ENCODE results near the gene S100A5. TPM values are rescaled to one million over a fixed set of nuclear protein-coding genes. Genes with fewer than 3 reads are reported as not detected.
"Not testable (repeated sequence)": the region's sequence is repeated elsewhere in the genome, so short reads cannot be mapped to it uniquely, and the experiment has no call there.

Gene S100A5
- total RNA-seq, 1 experiment from 2014 or later, result not detected

DNA sequence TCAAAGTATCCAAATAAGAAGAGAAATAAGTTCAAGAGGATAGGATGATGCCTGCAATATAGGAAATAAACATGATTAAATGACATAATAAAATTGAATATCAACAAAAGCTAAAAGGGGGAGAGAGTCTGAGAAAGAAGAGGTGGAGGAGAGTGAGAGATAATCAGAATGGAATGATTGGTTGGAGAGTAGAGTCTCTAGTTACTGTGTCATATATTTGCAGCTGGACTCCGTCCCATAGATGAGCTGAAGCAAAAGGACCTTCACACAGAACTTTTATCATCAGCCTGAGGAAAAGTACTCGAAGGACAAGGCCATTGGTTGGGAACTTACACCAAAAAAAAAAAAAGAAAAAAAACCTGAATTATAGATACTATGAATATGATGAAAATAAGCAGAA lies 47.7 kb upstream of the S100A5 start:
- no peak for DNase-seq
- Mint-ChIP-seq H3K27me3 (ENCODE audit: low read depth) (no peaks in the 10 kb centered on the region; the same call in 1 of the 2 replicates), H3K36me3 (ENCODE audit: insufficient read depth in 1 of 3, low read depth in 3 of 3) (no peaks in the 10 kb centered on the region), H3K9me3 (no peaks in the 10 kb centered on the region), H3K4me1 (peaks cover 9 to 16% of the 10 kb centered on the region in 2 experiments; a peak in 3 of 4 replicates), H3K27ac (no peak overlapping the region), H3K4me3 (no peak overlapping the region)
- Histone ChIP-seq H3K27ac (ENCODE audit: insufficient read length, low read depth, low read length) (no peak overlapping the region), H3K79me2 (ENCODE audit: insufficient read depth, low read length) (no peaks in the 10 kb centered on the region), H3K79me1 (ENCODE audit: insufficient read depth, low read depth, low read length, poor library complexity, severe bottlenecking) (no peaks in the 10 kb centered on the region), H3K18ac (ENCODE audit: insufficient read length, low read depth, low read length) (no peak overlapping the region), H4K5ac (ENCODE audit: insufficient read length, low read depth, low read length) (no peak overlapping the region), H2BK20ac (ENCODE audit: low read depth, low read length, poor library complexity, severe bottlenecking) (no peak overlapping the region), H2BK5ac (ENCODE audit: insufficient read length, low read length) (no peak overlapping the region), H3K9ac (ENCODE audit: extremely low read depth, insufficient read length, low read length) (no peak overlapping the region), H3K14ac (ENCODE audit: insufficient read depth, low read length) (no peak overlapping the region), H3K27me3 (ENCODE audit: insufficient read depth, low read length) (no peaks in the 10 kb centered on the region), H3K4me1 (ENCODE audit: insufficient read depth, low read length) (no peaks in the 10 kb centered on the region; the same call in 1 of the 2 replicates), H3K23ac (ENCODE audit: insufficient read length, low read depth, low read length) (no peak overlapping the region), H4K8ac (replicated peaks; ENCODE audit: insufficient read length, low read depth, low read length) (no peak overlapping the region), H3K4me2 (ENCODE audit: insufficient read depth, insufficient read length, low read length) (no peak overlapping the region), H2BK12ac (ENCODE audit: insufficient read length, low read depth, low read length) (no peak overlapping the region), H3K4ac (ENCODE audit: low read depth, low read length) (no peak overlapping the region), H3K9me3 (ENCODE audit: control insufficient read depth, low read depth, low read length) (no peaks in the 10 kb centered on the region), H4K91ac (ENCODE audit: insufficient read length, low read depth, low read length) (no peak overlapping the region), H2BK120ac (ENCODE audit: low read depth, low read length, poor library complexity, severe bottlenecking) (no peak overlapping the region), H2BK15ac (ENCODE audit: low read depth, low read length) (no peak overlapping the region), H2AK5ac (ENCODE audit: insufficient read length, low read length) (no peak overlapping the region), H4K20me1 (ENCODE audit: control insufficient read depth, insufficient read depth, insufficient read length) (no peaks in the 10 kb centered on the region), H3K23me2 (ENCODE audit: insufficient read length, low read depth, low read length, poor library complexity, severe bottlenecking) (no peaks in the 10 kb centered on the region), H3K56ac (ENCODE audit: insufficient read length, low read depth, low read length) (no peak overlapping the region), H2AFZ (ENCODE audit: low read length) (no peak overlapping the region), H3T11ph (ENCODE audit: low read length) (no peak overlapping the region)
- no CpG with 5 or more reads among the region's 2 CpGs for WGBS (ENCODE audit: extremely low coverage, insufficient read length, low lambda C conversion rate)
- TF ChIP-seq, protein P1, sequence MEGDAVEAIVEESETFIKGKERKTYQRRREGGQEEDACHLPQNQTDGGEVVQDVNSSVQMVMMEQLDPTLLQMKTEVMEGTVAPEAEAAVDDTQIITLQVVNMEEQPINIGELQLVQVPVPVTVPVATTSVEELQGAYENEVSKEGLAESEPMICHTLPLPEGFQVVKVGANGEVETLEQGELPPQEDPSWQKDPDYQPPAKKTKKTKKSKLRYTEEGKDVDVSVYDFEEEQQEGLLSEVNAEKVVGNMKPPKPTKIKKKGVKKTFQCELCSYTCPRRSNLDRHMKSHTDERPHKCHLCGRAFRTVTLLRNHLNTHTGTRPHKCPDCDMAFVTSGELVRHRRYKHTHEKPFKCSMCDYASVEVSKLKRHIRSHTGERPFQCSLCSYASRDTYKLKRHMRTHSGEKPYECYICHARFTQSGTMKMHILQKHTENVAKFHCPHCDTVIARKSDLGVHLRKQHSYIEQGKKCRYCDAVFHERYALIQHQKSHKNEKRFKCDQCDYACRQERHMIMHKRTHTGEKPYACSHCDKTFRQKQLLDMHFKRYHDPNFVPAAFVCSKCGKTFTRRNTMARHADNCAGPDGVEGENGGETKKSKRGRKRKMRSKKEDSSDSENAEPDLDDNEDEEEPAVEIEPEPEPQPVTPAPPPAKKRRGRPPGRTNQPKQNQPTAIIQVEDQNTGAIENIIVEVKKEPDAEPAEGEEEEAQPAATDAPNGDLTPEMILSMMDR (conservative IDR thresholded peaks at IDR 0.05), result no peak

GRCh38 chr1:153588033-153588432 lies 47.3 kb upstream of the S100A5 start:
- H2AFZ ChIP-seq (ENCODE audit: low read length); H4K91ac ChIP-seq (ENCODE audit: insufficient read length, low read depth, low read length); H3K23me2 ChIP-seq (ENCODE audit: insufficient read length, low read depth, low read length, poor library complexity, severe bottlenecking); H4K20me1 ChIP-seq (ENCODE audit: control insufficient read depth, insufficient read depth, insufficient read length); H2BK15ac ChIP-seq (ENCODE audit: low read depth, low read length); H3K4ac ChIP-seq (ENCODE audit: low read depth, low read length); H2AK5ac ChIP-seq (ENCODE audit: insufficient read length, low read length); H2BK120ac ChIP-seq (ENCODE audit: low read depth, low read length, poor library complexity, severe bottlenecking); H3K18ac ChIP-seq (ENCODE audit: insufficient read length, low read depth, low read length); H3K14ac ChIP-seq (ENCODE audit: insufficient read depth, low read length); H3K56ac ChIP-seq (ENCODE audit: insufficient read length, low read depth, low read length); H3K23ac ChIP-seq (ENCODE audit: insufficient read length, low read depth, low read length); H3K36me3 Mint-ChIP-seq (ENCODE audit: insufficient read depth in 1 of 3, low read depth in 3 of 3); H3K27me3 ChIP-seq (ENCODE audit: insufficient read depth, low read length); H3K9me3 Mint-ChIP-seq; H4K8ac ChIP-seq (replicated peaks; ENCODE audit: insufficient read length, low read depth, low read length); H2BK20ac ChIP-seq (ENCODE audit: low read depth, low read length, poor library complexity, severe bottlenecking); H3K9ac ChIP-seq (ENCODE audit: extremely low read depth, insufficient read length, low read length); H3K4me3 Mint-ChIP-seq; H3K27ac ChIP-seq (ENCODE audit: insufficient read length, low read depth, low read length); H3K4me2 ChIP-seq (ENCODE audit: insufficient read depth, insufficient read length, low read length); H3K27ac Mint-ChIP-seq; H3T11ph ChIP-seq (ENCODE audit: low read length); H2BK5ac ChIP-seq (ENCODE audit: insufficient read length, low read length); H3K79me1 ChIP-seq (ENCODE audit: insufficient read depth, low read depth, low read length, poor library complexity, severe bottlenecking); H3K9me3 ChIP-seq (ENCODE audit: control insufficient read depth, low read depth, low read length); H3K27me3 Mint-ChIP-seq (ENCODE audit: low read depth); H3K79me2 ChIP-seq (ENCODE audit: insufficient read depth, low read length); H2BK12ac ChIP-seq (ENCODE audit: insufficient read length, low read depth, low read length); H3K4me1 ChIP-seq (ENCODE audit: insufficient read depth, low read length); DNase-seq; H4K5ac ChIP-seq (ENCODE audit: insufficient read length, low read depth, low read length): not testable (repeated sequence)
- WGBS (ENCODE audit: extremely low coverage, insufficient read length, low lambda C conversion rate), result no CpG with 5 or more reads among the region's 10 CpGs
- peaks cover 9 to 16% of the 10 kb centered on the region in 2 experiments; a peak in 3 of 4 replicates for H3K4me1 Mint-ChIP-seq
